ENCODE results near the gene POLRMT. TPM values are rescaled to one million over a fixed set of nuclear protein-coding genes. Genes with fewer than 3 reads are reported as not detected.

The POLRMT gene
- total RNA-seq: 10 to 100 TPM; 36.1 to 46.4 (median 45.1) TPM
- polyA plus RNA-seq: 36.8 TPM
- long read RNA-seq, donor 1, transcript POLRMT-202 (21 exons, 3,835 nt): major isoform, 79 of 212 reads
- long read RNA-seq, donor 1, partial matches to known transcripts: 102 of 212 reads
- long read RNA-seq, donor 1, other reads (novel, unspliced or antisense): 31 of 212 reads
- long read RNA-seq, donor 2, transcript POLRMT-202 (21 exons, 3,835 nt): major isoform, 63 of 118 reads
- long read RNA-seq, donor 2, partial matches to known transcripts: 35 of 118 reads
- long read RNA-seq, donor 2, other reads (novel, unspliced or antisense): 20 of 118 reads
- long read RNA-seq, donor 3, transcript POLRMT-202 (21 exons, 3,835 nt): major isoform, 142 of 280 reads
- long read RNA-seq, donor 3, partial matches to known transcripts: 85 of 280 reads
- long read RNA-seq, donor 3, other reads (novel, unspliced or antisense): 53 of 280 reads
- long read RNA-seq, donor 4, transcript POLRMT-202 (21 exons, 3,835 nt): major isoform, 66 of 146 reads
- long read RNA-seq, donor 4, partial matches to known transcripts: 40 of 146 reads
- long read RNA-seq, donor 4, other reads (novel, unspliced or antisense): 40 of 146 reads

DNA sequence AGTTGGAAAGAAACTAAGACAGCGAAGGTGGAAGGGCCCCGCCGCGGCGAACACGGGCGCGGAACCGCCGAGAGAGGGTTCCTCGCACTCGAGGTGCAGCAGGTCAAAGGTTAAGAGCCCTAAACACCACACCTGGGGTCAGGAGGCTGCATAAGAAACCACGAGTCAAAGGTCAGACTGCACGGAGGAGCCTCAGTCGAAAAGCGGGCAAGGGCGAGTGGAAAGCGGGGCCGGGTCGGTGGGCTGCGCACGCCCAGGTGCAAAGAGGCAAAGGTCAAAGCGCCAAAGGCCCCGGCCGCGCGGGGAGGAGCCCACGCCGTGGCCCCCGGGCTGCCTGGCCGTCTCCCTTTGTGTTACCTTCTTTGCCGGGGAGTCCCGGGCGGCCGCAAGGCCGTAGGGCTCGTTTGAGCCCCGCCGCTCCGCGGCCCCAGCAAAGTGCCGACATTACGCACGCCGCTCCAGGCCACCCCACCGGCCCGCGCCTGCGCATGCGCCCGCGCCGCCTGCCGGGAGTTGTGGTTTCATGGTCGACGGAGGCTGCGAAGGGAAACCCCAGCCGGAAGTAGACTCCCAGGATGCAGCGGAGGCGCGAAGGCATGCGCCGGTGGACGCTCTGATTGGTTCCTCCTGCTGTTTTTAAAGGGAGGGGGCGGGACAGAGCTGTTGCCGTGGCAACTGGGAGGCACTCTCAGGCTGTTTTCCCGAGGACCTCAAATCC is at the start of gene POLRMT:
Gene POLRMT, minus strand, starts transcription at position 470 of the 718 bp plus-strand sequence. Its CDS starts 25 bp downstream, at position 445.
- ATAC-seq: peak; percentile 96 to 98
- Histone ChIP-seq H3K27me3 (ENCODE audit: control insufficient read depth, insufficient read depth) (no peaks in the 10 kb centered on the region), H3K4me1 (ENCODE audit: control insufficient read depth, insufficient read depth, low read length) (peaks cover 3% of the 10 kb centered on the region), H3K27ac (ENCODE audit: low read length) (peak within 1 kb of the TSS; percentile 53), H3K9me3 (ENCODE audit: control insufficient read depth, low read length) (no peaks in the 10 kb centered on the region), H3K4me3 (ENCODE audit: low read length) (peak within 1 kb of the TSS; percentile 83)
- intact Hi-C loops (cut with DNase I): no loop called here
- under 1% methylated on average over 67 of the region's 67 CpGs for WGBS
- peak; percentile 99 to 100 (median 99) for DNase-seq

GRCh38 chr19:682678-683320 is 49.5 kb upstream of the POLRMT start:
- no peak overlapping the region for H3K4me3 ChIP-seq (ENCODE audit: low read length)
- DNase-seq: peak in 2 of 3 donors; percentile 73
- WGBS: 80% methylated on average over 25 of the region's 25 CpGs
- no peak overlapping the region for H3K27ac ChIP-seq (ENCODE audit: low read length)
- no peak for ATAC-seq
- H3K9me3 ChIP-seq (ENCODE audit: control insufficient read depth, low read length): no peaks in the 10 kb centered on the region
- no peaks in the 10 kb centered on the region for H3K4me1 ChIP-seq (ENCODE audit: control insufficient read depth, insufficient read depth, low read length)
- no peaks in the 10 kb centered on the region for H3K27me3 ChIP-seq (ENCODE audit: control insufficient read depth, insufficient read depth)
- intact Hi-C loops (cut with DNase I): no loop called here

GRCh38 chr19:681029-682019 is 48.0 kb upstream of the POLRMT start:
- Histone ChIP-seq H3K4me3 (ENCODE audit: low read length) (peak overlapping the region; percentile 42), H3K9me3 (ENCODE audit: control insufficient read depth, low read length) (no peaks in the 10 kb centered on the region), H3K4me1 (ENCODE audit: control insufficient read depth, insufficient read depth, low read length) (no peaks in the 10 kb centered on the region), H3K27me3 (ENCODE audit: control insufficient read depth, insufficient read depth) (no peaks in the 10 kb centered on the region), H3K27ac (ENCODE audit: low read length) (no peak overlapping the region)
- intact Hi-C loops (cut with DNase I): no loop called here
- ATAC-seq (peak in 1 of 2 donors; percentile 0), DNase-seq (peak in 2 of 3 donors; percentile 87 to 95)
- WGBS: 67% methylated on average over 54 of the region's 54 CpGs

GRCh38 chr19:680287-681028 is 47.1 kb upstream of the POLRMT start:
- H3K4me1 ChIP-seq (ENCODE audit: control insufficient read depth, insufficient read depth, low read length): no peaks in the 10 kb centered on the region
- H3K27me3 ChIP-seq (ENCODE audit: control insufficient read depth, insufficient read depth): no peaks in the 10 kb centered on the region
- no peaks in the 10 kb centered on the region for H3K9me3 ChIP-seq (ENCODE audit: control insufficient read depth, low read length)
- intact Hi-C loops (cut with DNase I): no loop called here
- H3K27ac ChIP-seq (ENCODE audit: low read length): peak overlapping the region; percentile 90
- WGBS: under 1% methylated on average over 70 of the region's 70 CpGs
- peak overlapping the region; percentile 53 for H3K4me3 ChIP-seq (ENCODE audit: low read length)
- peak; percentile 100 for DNase-seq
- peak; percentile 80 to 88 for ATAC-seq

GRCh38 chr19:679418-680286 is 46.3 kb upstream of the POLRMT start:
- Histone ChIP-seq H3K4me1 (ENCODE audit: control insufficient read depth, insufficient read depth, low read length) (no peaks in the 10 kb centered on the region), H3K27me3 (ENCODE audit: control insufficient read depth, insufficient read depth) (no peaks in the 10 kb centered on the region), H3K9me3 (ENCODE audit: control insufficient read depth, low read length) (no peaks in the 10 kb centered on the region), H3K4me3 (ENCODE audit: low read length) (peak overlapping the region; percentile 53), H3K27ac (ENCODE audit: low read length) (peak overlapping the region; percentile 43)
- ATAC-seq (peak; percentile 19 to 24), DNase-seq (peak; percentile 91 to 92 (median 92))
- 5% methylated on average over 69 of the region's 69 CpGs for WGBS
- intact Hi-C loops (cut with DNase I): no loop called here

GRCh38 chr19:678791-679388 is 45.6 kb upstream of the POLRMT start:
- DNase-seq: peak; percentile 27 to 72 (median 71)
- 90% methylated on average over 16 of the region's 16 CpGs for WGBS
- Histone ChIP-seq H3K27ac (ENCODE audit: low read length) (peak overlapping the region; percentile 2), H3K4me1 (ENCODE audit: control insufficient read depth, insufficient read depth, low read length) (no peaks in the 10 kb centered on the region), H3K27me3 (ENCODE audit: control insufficient read depth, insufficient read depth) (no peaks in the 10 kb centered on the region), H3K4me3 (ENCODE audit: low read length) (no peak overlapping the region), H3K9me3 (ENCODE audit: control insufficient read depth, low read length) (no peaks in the 10 kb centered on the region)
- no peak for ATAC-seq
- intact Hi-C loops (cut with DNase I): no loop called here

- ATAC-seq (no peak), DNase-seq (peak in 2 of 3 donors; percentile 36 to 58)
- intact Hi-C loops (cut with DNase I): no loop called here
- Histone ChIP-seq H3K4me3 (ENCODE audit: low read length) (peak overlapping the region; percentile 84), H3K27me3 (ENCODE audit: control insufficient read depth, insufficient read depth) (no peaks in the 10 kb centered on the region), H3K27ac (ENCODE audit: low read length) (peak overlapping the region; percentile 66), H3K9me3 (ENCODE audit: control insufficient read depth, low read length) (no peaks in the 10 kb centered on the region), H3K4me1 (ENCODE audit: control insufficient read depth, insufficient read depth, low read length) (no peaks in the 10 kb centered on the region)
- 45% methylated on average over 22 of the region's 22 CpGs for WGBS
Observed at GRCh38 chr19:677601-678436, 44.5 kb upstream of the POLRMT start.

DNA sequence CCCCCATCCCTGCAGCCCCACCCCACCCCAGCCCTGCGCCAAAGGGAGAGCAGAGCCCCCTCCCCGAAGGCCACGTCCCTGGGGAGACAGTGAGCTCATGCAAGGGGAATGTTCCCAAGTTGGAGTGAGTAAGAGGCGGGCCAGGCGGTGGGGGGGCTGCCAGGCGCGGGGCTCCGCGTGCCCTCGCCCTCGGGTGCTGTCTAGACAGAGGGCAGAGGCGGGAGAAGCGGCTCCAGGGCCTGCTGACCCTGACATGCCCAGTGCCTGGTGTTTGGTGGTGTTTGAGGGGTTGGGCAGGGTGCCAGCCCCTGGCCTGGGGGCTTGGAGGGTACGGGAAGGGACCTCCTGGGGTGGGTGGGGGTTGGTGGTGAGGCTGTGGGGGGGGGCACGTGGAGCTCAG is 43.9 kb upstream of the POLRMT start:
- ATAC-seq (peak; percentile 3 to 13), DNase-seq (peak; percentile 86 to 92 (median 91))
- peak overlapping the region; percentile 84 for H3K4me3 ChIP-seq (ENCODE audit: low read length)
- H3K27ac ChIP-seq (ENCODE audit: low read length): peak overlapping the region; percentile 97
- WGBS: 3% methylated on average over 15 of the region's 15 CpGs
- H3K4me1 ChIP-seq (ENCODE audit: control insufficient read depth, insufficient read depth, low read length): no peaks in the 10 kb centered on the region
- H3K27me3 ChIP-seq (ENCODE audit: control insufficient read depth, insufficient read depth): no peaks in the 10 kb centered on the region
- H3K9me3 ChIP-seq (ENCODE audit: control insufficient read depth, low read length): no peaks in the 10 kb centered on the region
- intact Hi-C loops (cut with DNase I): no loop called here
